ENCODE data around the gene MYF6. TPM values are rescaled to one million over a fixed set of nuclear protein-coding genes. Genes with fewer than 3 reads are reported as not detected.

MYF6 gene
- total and polyA plus RNA-seq, 9 of the 15 experiments (the other 6 are each of a cell fraction or from before 2014, with no cell fraction given) = not detected

DNA sequence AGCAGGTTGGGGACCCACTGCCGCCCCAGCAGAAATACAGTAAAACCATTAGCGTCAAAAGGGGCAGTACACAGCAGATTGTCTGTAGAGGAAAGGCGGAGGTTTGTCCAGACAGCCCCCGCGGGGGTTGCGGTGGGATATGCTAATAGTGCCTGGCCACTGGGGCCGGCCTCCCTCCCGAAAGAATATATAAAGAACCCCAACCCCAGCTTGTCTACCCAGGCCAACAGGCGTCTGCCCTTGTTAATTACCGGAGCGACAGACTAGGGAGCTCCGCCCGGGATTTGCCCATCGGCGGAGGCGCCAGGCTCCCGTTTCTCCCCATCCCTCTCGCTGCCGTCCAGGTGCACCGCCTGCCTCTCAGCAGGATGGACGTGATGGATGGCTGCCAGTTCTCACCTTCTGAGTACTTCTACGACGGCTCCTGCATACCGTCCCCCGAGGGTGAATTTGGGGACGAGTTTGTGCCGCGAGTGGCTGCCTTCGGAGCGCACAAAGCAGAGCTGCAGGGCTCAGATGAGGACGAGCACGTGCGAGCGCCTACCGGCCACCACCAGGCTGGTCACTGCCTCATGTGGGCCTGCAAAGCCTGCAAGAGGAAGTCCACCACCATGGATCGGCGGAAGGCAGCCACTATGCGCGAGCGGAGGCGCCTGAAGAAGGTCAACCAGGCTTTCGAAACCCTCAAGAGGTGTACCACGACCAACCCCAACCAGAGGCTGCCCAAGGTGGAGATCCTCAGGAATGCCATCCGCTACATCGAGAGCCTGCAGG is 9.4 kb downstream of the MYF6 start, which contains the start of gene MYF5 (continued):
- TF ChIP-seq ARHGAP35 (IDR thresholded peaks at IDR 0.05; ENCODE audit: partially characterized antibody) (no peak), KLF16 (IDR thresholded peaks at IDR 0.05) (no peak)
- TF ChIP-seq, protein P1, sequence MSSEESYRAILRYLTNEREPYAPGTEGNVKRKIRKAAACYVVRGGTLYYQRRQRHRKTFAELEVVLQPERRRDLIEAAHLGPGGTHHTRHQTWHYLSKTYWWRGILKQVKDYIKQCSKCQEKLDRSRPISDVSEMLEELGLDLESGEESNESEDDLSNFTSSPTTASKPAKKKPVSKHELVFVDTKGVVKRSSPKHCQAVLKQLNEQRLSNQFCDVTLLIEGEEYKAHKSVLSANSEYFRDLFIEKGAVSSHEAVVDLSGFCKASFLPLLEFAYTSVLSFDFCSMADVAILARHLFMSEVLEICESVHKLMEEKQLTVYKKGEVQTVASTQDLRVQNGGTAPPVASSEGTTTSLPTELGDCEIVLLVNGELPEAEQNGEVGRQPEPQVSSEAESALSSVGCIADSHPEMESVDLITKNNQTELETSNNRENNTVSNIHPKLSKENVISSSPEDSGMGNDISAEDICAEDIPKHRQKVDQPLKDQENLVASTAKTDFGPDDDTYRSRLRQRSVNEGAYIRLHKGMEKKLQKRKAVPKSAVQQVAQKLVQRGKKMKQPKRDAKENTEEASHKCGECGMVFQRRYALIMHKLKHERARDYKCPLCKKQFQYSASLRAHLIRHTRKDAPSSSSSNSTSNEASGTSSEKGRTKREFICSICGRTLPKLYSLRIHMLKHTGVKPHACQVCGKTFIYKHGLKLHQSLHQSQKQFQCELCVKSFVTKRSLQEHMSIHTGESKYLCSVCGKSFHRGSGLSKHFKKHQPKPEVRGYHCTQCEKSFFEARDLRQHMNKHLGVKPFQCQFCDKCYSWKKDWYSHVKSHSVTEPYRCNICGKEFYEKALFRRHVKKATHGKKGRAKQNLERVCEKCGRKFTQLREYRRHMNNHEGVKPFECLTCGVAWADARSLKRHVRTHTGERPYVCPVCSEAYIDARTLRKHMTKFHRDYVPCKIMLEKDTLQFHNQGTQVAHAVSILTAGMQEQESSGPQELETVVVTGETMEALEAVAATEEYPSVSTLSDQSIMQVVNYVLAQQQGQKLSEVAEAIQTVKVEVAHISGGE (CRISPR knock-in tag; IDR thresholded peaks at IDR 0.05) = no peak
- TF ChIP-seq, protein P2, sequence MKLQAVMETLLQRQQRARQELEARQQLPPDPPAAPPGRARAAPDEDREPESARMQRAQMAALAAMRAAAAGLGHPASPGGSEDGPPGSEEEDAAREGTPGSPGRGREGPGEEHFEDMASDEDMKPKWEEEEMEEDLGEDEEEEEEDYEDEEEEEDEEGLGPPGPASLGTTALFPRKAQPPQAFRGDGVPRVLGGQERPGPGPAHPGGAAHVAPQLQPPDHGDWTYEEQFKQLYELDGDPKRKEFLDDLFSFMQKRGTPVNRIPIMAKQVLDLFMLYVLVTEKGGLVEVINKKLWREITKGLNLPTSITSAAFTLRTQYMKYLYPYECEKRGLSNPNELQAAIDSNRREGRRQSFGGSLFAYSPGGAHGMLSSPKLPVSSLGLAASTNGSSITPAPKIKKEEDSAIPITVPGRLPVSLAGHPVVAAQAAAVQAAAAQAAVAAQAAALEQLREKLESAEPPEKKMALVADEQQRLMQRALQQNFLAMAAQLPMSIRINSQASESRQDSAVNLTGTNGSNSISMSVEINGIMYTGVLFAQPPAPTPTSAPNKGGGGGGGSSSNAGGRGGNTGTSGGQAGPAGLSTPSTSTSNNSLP (IDR thresholded peaks at IDR 0.05; ENCODE audit: borderline replicate concordance, low read depth, low read length) = no peak
- TF ChIP-seq, protein P3, sequence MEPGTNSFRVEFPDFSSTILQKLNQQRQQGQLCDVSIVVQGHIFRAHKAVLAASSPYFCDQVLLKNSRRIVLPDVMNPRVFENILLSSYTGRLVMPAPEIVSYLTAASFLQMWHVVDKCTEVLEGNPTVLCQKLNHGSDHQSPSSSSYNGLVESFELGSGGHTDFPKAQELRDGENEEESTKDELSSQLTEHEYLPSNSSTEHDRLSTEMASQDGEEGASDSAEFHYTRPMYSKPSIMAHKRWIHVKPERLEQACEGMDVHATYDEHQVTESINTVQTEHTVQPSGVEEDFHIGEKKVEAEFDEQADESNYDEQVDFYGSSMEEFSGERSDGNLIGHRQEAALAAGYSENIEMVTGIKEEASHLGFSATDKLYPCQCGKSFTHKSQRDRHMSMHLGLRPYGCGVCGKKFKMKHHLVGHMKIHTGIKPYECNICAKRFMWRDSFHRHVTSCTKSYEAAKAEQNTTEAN (CRISPR knock-in tag; IDR thresholded peaks at IDR 0.05) = no peak
- TF ChIP-seq, protein P4, sequence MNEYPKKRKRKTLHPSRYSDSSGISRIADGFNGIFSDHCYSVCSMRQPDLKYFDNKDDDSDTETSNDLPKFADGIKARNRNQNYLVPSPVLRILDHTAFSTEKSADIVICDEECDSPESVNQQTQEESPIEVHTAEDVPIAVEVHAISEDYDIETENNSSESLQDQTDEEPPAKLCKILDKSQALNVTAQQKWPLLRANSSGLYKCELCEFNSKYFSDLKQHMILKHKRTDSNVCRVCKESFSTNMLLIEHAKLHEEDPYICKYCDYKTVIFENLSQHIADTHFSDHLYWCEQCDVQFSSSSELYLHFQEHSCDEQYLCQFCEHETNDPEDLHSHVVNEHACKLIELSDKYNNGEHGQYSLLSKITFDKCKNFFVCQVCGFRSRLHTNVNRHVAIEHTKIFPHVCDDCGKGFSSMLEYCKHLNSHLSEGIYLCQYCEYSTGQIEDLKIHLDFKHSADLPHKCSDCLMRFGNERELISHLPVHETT (CRISPR knock-in tag; conservative IDR thresholded peaks at IDR 0.05 in 1 of 2, IDR thresholded peaks at IDR 0.05 in 1 of 2) = no peak
